ENCODE results near the gene SPACA4. TPM values are rescaled to one million over a fixed set of nuclear protein-coding genes. Genes with fewer than 3 reads are reported as not detected.

The SPACA4 gene
- total RNA-seq, 1 donor from 2014 or later: not detected

DNA sequence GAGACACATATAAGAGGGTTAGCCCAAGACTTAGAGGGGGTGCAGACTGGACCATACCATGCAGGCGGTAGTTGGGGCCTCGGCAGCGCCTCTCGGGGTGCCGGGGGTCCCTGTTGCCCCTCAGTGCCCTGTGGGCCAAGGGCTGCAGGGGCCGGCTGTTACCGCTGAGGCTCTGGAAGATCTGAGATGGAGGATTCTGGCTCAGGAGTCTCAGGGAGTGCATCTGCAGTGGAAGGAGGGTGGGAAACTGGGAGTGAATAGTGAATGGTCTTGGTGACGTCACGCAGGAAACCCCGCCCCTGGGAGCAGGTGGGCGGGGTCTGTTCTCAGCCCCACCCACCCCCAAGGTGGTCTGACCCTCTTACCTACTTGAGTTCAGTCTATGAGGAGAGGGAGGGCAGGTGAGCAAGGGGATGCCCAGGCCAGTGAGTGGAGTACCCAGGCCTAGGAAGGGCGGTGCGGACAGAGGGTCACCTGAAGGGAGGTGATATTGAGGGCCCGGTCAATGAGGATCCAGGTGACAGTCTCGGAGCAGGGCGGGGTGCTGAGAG is 32.4 kb downstream of the SPACA4 start:
- Histone ChIP-seq H3K9ac (ENCODE audit: low read depth in 1 of 3, low read length in 3 of 3) (peak overlapping the region in 2 of 3 donors; percentile 52 to 99), H3K4me1 (ENCODE audit: control insufficient read depth in 3 of 3, insufficient read depth in 3 of 3, low read length in 3 of 3) (peaks cover 18 to 27% (median 22%) of the 10 kb centered on the region in 3 donors), H3K36me3 (ENCODE audit: control insufficient read depth in 3 of 3, insufficient read depth in 3 of 3, low read length in 3 of 3) (peaks cover 0 to 2% (median 0%) of the 10 kb centered on the region in 3 donors), H3K27me3 (ENCODE audit: control insufficient read depth in 3 of 3, insufficient read depth in 3 of 3, low read length in 3 of 3) (no peaks in the 10 kb centered on the region), H3K27ac (ENCODE audit: low read depth, low read length) (peak overlapping the region; percentile 100), H3K4me3 (ENCODE audit: low read length in 3 of 3) (peak overlapping the region; percentile 52 to 90 (median 65)), H3K9me3 (ENCODE audit: control insufficient read depth in 3 of 3, low read length in 3 of 3) (no peaks in the 10 kb centered on the region)

GRCh38 chr19:48639483-48640375 is 33.2 kb downstream of the SPACA4 start:
- Histone ChIP-seq H3K9ac (ENCODE audit: low read depth in 1 of 3, low read length in 3 of 3) (no peak overlapping the region), H3K27me3 (ENCODE audit: control insufficient read depth in 3 of 3, insufficient read depth in 3 of 3, low read length in 3 of 3) (no peaks in the 10 kb centered on the region), H3K27ac (ENCODE audit: low read depth, low read length) (no peak overlapping the region), H3K4me1 (ENCODE audit: control insufficient read depth in 3 of 3, insufficient read depth in 3 of 3, low read length in 3 of 3) (peaks cover 11 to 21% (median 20%) of the 10 kb centered on the region in 3 donors), H3K9me3 (ENCODE audit: control insufficient read depth in 3 of 3, low read length in 3 of 3) (no peaks in the 10 kb centered on the region), H3K36me3 (ENCODE audit: control insufficient read depth in 3 of 3, insufficient read depth in 3 of 3, low read length in 3 of 3) (peaks cover 0 to 2% (median 0%) of the 10 kb centered on the region in 3 donors), H3K4me3 (ENCODE audit: low read length in 3 of 3) (no peak overlapping the region)

- no peaks in the 10 kb centered on the region for H3K27me3 ChIP-seq (ENCODE audit: control insufficient read depth in 3 of 3, insufficient read depth in 3 of 3, low read length in 3 of 3)
- H3K4me1 ChIP-seq (ENCODE audit: control insufficient read depth in 3 of 3, insufficient read depth in 3 of 3, low read length in 3 of 3): peaks cover 20 to 30% (median 28%) of the 10 kb centered on the region in 3 donors
- no peaks in the 10 kb centered on the region for H3K36me3 ChIP-seq (ENCODE audit: control insufficient read depth in 3 of 3, insufficient read depth in 3 of 3, low read length in 3 of 3)
- no peak overlapping the region for H3K27ac ChIP-seq (ENCODE audit: low read depth, low read length)
- no peaks in the 10 kb centered on the region for H3K9me3 ChIP-seq (ENCODE audit: control insufficient read depth in 3 of 3, low read length in 3 of 3)
- H3K4me3 ChIP-seq (ENCODE audit: low read length in 3 of 3): no peak overlapping the region
- H3K9ac ChIP-seq (ENCODE audit: low read depth in 1 of 3, low read length in 3 of 3): no peak overlapping the region
Measured at GRCh38 chr19:48641850-48642249, 35.3 kb downstream of the SPACA4 start.

DNA sequence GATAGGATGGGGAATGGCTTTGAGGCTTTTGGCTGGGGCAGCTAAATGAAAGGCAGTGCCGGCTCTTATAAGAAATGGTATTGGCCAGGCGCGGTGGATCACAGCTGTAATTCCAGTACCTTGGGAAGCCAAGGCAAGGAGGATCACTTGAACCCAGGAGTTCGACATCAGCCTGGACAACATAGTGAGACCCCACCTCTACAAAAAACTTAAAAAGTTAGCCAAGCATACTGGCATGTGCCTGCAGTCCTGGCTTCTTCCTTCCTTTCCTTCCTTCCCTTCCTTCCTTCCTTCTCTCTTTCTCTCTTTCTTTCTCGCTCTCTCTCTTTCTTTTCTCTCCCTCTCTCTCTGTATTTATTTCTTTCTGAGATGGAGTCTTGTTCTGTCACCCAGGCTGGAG is 36.3 kb downstream of the SPACA4 start:
- H3K36me3 ChIP-seq (ENCODE audit: control insufficient read depth in 3 of 3, insufficient read depth in 3 of 3, low read length in 3 of 3): no peaks in the 10 kb centered on the region
- H3K9me3 ChIP-seq (ENCODE audit: control insufficient read depth in 3 of 3, low read length in 3 of 3): no peaks in the 10 kb centered on the region
- peaks cover 20 to 28% (median 26%) of the 10 kb centered on the region in 3 donors for H3K4me1 ChIP-seq (ENCODE audit: control insufficient read depth in 3 of 3, insufficient read depth in 3 of 3, low read length in 3 of 3)
- no peak overlapping the region for H3K4me3 ChIP-seq (ENCODE audit: low read length in 3 of 3)
- H3K27ac ChIP-seq (ENCODE audit: low read depth, low read length): no peak overlapping the region
- H3K9ac ChIP-seq (ENCODE audit: low read depth in 1 of 3, low read length in 3 of 3): no peak overlapping the region
- H3K27me3 ChIP-seq (ENCODE audit: control insufficient read depth in 3 of 3, insufficient read depth in 3 of 3, low read length in 3 of 3): no peaks in the 10 kb centered on the region

DNA sequence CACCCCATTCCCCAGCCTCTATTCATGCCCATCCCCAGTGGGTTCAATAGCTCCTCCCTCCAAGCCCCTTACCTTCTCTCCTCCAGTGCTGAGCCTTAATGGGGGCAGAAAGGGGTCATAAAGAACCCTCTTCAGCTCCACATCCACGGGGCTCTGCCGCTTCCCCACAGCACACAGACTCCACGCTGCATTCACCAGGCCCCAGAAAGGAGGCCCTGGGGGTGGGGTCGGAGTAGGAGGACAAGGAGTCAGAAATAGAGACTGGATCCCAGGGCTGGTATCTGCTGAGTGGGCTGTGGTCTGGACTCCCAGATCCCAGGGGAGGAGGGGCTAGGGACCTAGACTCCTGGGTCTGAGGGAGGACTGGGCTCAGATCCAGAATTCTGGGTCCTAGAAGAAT is 37.8 kb downstream of the SPACA4 start:
- H3K27ac ChIP-seq (ENCODE audit: low read depth, low read length): no peak overlapping the region
- H3K4me3 ChIP-seq (ENCODE audit: low read length in 3 of 3): peak overlapping the region in 1 of 3 donors; percentile 30

GRCh38 chr19:48644839-48645619 is 38.5 kb downstream of the SPACA4 start:
- Histone ChIP-seq H3K4me1 (ENCODE audit: control insufficient read depth in 3 of 3, insufficient read depth in 3 of 3, low read length in 3 of 3) (peaks cover 14 to 19% (median 16%) of the 10 kb centered on the region in 3 donors), H3K27ac (ENCODE audit: low read depth, low read length) (peak overlapping the region; percentile 68), H3K9me3 (ENCODE audit: control insufficient read depth in 3 of 3, low read length in 3 of 3) (no peaks in the 10 kb centered on the region), H3K4me3 (ENCODE audit: low read length in 3 of 3) (peak overlapping the region; percentile 72 to 74 (median 73)), H3K36me3 (ENCODE audit: control insufficient read depth in 3 of 3, insufficient read depth in 3 of 3, low read length in 3 of 3) (no peaks in the 10 kb centered on the region), H3K27me3 (ENCODE audit: control insufficient read depth in 3 of 3, insufficient read depth in 3 of 3, low read length in 3 of 3) (no peaks in the 10 kb centered on the region), H3K9ac (ENCODE audit: low read depth in 1 of 3, low read length in 3 of 3) (peak overlapping the region; percentile 61 to 82 (median 76))

More for the DNA sequence above, 37.8 kb downstream of the SPACA4 start:
- peaks cover 14 to 19% (median 16%) of the 10 kb centered on the region in 3 donors for H3K4me1 ChIP-seq (ENCODE audit: control insufficient read depth in 3 of 3, insufficient read depth in 3 of 3, low read length in 3 of 3)
- H3K9ac ChIP-seq (ENCODE audit: low read depth in 1 of 3, low read length in 3 of 3): no peak overlapping the region
- no peaks in the 10 kb centered on the region for H3K9me3 ChIP-seq (ENCODE audit: control insufficient read depth in 3 of 3, low read length in 3 of 3)
- H3K36me3 ChIP-seq (ENCODE audit: control insufficient read depth in 3 of 3, insufficient read depth in 3 of 3, low read length in 3 of 3): no peaks in the 10 kb centered on the region
- no peaks in the 10 kb centered on the region for H3K27me3 ChIP-seq (ENCODE audit: control insufficient read depth in 3 of 3, insufficient read depth in 3 of 3, low read length in 3 of 3)

GRCh38 chr19:48645620-48646000 is 39.1 kb downstream of the SPACA4 start:
- Histone ChIP-seq H3K9me3 (ENCODE audit: control insufficient read depth in 3 of 3, low read length in 3 of 3) (no peaks in the 10 kb centered on the region), H3K4me3 (ENCODE audit: low read length in 3 of 3) (peak overlapping the region; percentile 72 to 74 (median 73)), H3K36me3 (ENCODE audit: control insufficient read depth in 3 of 3, insufficient read depth in 3 of 3, low read length in 3 of 3) (no peaks in the 10 kb centered on the region), H3K27ac (ENCODE audit: low read depth, low read length) (peak overlapping the region; percentile 68), H3K9ac (ENCODE audit: low read depth in 1 of 3, low read length in 3 of 3) (peak overlapping the region; percentile 69 to 82 (median 76)), H3K27me3 (ENCODE audit: control insufficient read depth in 3 of 3, insufficient read depth in 3 of 3, low read length in 3 of 3) (no peaks in the 10 kb centered on the region), H3K4me1 (ENCODE audit: control insufficient read depth in 3 of 3, insufficient read depth in 3 of 3, low read length in 3 of 3) (peaks cover 14 to 19% (median 16%) of the 10 kb centered on the region in 3 donors)

DNA sequence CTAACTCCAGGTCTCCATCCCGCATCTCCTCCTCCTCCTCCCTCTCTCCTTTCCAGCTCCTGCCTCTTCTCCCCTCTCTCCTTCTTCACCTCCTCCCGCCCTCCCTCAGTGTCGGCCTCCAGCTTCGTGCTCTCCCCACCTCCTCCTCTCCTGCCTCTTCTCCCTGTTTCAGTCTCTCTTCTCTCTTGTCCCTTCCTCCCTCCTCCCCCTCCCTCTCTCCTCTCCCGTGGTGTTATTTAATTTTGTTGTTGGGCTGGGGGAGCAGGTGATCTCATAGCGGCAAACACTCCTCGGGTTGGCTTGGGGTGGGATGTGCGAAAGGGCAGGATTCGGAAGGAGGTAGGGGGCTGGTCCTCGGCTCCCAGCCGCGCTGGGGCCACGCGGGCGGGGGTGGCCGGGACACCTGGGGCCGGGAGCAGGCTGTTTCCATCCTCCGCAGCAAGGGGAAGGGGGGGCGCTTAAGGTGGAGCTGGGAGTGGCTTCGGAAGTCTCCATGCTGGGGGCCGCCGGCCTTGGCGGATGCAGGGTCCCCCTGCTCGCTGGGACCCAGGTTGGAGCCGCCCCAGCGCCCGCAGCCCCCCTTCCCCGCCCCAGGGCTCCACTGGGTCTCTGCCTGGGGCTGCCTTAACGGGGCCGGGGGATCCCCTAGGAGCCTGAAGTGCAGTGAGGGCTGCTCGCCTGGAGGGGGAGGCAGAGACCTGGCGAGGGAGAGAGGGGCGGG is 39.6 kb downstream of the SPACA4 start, which contains the start of gene CA11:
Gene CA11, minus strand, starts transcription at position 187 of the 721 bp plus-strand sequence. CDS start 555 bp downstream, outside the sequence.
- Histone ChIP-seq H3K36me3 (ENCODE audit: control insufficient read depth in 3 of 3, insufficient read depth in 3 of 3, low read length in 3 of 3) (no peaks in the 10 kb centered on the region), H3K9me3 (ENCODE audit: control insufficient read depth in 3 of 3, low read length in 3 of 3) (no peaks in the 10 kb centered on the region), H3K9ac (ENCODE audit: low read depth in 1 of 3, low read length in 3 of 3) (peak within 1 kb of the TSS; percentile 69 to 82 (median 76)), H3K27me3 (ENCODE audit: control insufficient read depth in 3 of 3, insufficient read depth in 3 of 3, low read length in 3 of 3) (no peaks in the 10 kb centered on the region), H3K27ac (ENCODE audit: low read depth, low read length) (peak within 1 kb of the TSS; percentile 68), H3K4me1 (ENCODE audit: control insufficient read depth in 3 of 3, insufficient read depth in 3 of 3, low read length in 3 of 3) (peaks cover 14 to 19% (median 16%) of the 10 kb centered on the region in 3 donors), H3K4me3 (ENCODE audit: low read length in 3 of 3) (peak within 1 kb of the TSS; percentile 72 to 74 (median 73))

DNA sequence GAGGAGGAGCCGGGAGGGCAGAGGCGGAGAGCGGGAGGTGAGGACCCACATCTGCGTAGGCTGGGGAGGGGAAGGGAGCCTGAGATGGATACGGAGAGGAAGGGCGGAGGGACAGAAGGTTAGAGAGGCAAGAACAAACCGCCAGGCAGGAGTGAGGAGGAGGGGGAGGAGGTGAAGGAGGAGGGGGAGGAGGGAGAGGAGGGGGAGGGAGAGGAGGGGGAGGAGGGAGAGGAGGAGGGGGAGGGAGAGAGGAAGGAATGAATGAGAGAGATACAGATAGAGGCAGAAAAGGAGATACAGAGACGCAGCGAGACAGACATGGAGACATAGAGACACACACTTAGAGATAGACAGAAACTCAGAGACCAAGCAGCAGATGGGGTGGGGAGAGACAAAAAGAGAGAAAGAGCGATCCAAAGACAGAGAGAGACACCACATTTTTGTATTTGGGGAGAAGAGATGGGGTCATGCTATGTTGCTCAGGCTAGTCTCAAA is 40.2 kb downstream of the SPACA4 start:
- Histone ChIP-seq H3K4me3 (ENCODE audit: low read length in 3 of 3) (peak overlapping the region in 2 of 3 donors; percentile 72 to 73), H3K36me3 (ENCODE audit: control insufficient read depth in 3 of 3, insufficient read depth in 3 of 3, low read length in 3 of 3) (no peaks in the 10 kb centered on the region), H3K4me1 (ENCODE audit: control insufficient read depth in 3 of 3, insufficient read depth in 3 of 3, low read length in 3 of 3) (peaks cover 14 to 19% (median 16%) of the 10 kb centered on the region in 3 donors), H3K9me3 (ENCODE audit: control insufficient read depth in 3 of 3, low read length in 3 of 3) (no peaks in the 10 kb centered on the region), H3K9ac (ENCODE audit: low read depth in 1 of 3, low read length in 3 of 3) (peak overlapping the region in 2 of 3 donors; percentile 76 to 82), H3K27me3 (ENCODE audit: control insufficient read depth in 3 of 3, insufficient read depth in 3 of 3, low read length in 3 of 3) (no peaks in the 10 kb centered on the region), H3K27ac (ENCODE audit: low read depth, low read length) (no peak overlapping the region)
